ENCODE data around the gene SLC6A9. TPM values are rescaled to one million over a fixed set of nuclear protein-coding genes. Genes with fewer than 3 reads are reported as not detected.

Gene SLC6A9
- total RNA-seq, 6 donors from 2014 or later = 5.6 to 23.1 (median 19.5) TPM

GRCh38 chr1:44008259-44008658 lies 23.0 kb downstream of the SLC6A9 start:
- Histone ChIP-seq H3K36me3 (peaks cover 0 to 4% (median 2%) of the 10 kb centered on the region in 4 donors), H3K9me3 (no peaks in the 10 kb centered on the region), H3K27me3 (no peaks in the 10 kb centered on the region), H3K4me3 (no peak overlapping the region), H3K27ac (no peak overlapping the region), H3K4me1 (peaks cover 0 to 5% (median 2%) of the 10 kb centered on the region in 4 donors)
- TF ChIP-seq POLR2A (IDR thresholded peaks at IDR 0.05) = no peak
- TF ChIP-seq EP300 (IDR thresholded peaks at IDR 0.05) = no peak
- TF ChIP-seq, protein P1, sequence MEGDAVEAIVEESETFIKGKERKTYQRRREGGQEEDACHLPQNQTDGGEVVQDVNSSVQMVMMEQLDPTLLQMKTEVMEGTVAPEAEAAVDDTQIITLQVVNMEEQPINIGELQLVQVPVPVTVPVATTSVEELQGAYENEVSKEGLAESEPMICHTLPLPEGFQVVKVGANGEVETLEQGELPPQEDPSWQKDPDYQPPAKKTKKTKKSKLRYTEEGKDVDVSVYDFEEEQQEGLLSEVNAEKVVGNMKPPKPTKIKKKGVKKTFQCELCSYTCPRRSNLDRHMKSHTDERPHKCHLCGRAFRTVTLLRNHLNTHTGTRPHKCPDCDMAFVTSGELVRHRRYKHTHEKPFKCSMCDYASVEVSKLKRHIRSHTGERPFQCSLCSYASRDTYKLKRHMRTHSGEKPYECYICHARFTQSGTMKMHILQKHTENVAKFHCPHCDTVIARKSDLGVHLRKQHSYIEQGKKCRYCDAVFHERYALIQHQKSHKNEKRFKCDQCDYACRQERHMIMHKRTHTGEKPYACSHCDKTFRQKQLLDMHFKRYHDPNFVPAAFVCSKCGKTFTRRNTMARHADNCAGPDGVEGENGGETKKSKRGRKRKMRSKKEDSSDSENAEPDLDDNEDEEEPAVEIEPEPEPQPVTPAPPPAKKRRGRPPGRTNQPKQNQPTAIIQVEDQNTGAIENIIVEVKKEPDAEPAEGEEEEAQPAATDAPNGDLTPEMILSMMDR (IDR thresholded peaks at IDR 0.05) = no peak
- no peak for TF ChIP-seq POLR2AphosphoS5 (IDR thresholded peaks at IDR 0.05)
- DNase-seq (no peak), ATAC-seq (ENCODE audit: low FRiP score in 2 of 2) (no peak)
- 92 to 97% methylated on average over 12 of the region's 12 CpGs for WGBS, 2 donors

DNA sequence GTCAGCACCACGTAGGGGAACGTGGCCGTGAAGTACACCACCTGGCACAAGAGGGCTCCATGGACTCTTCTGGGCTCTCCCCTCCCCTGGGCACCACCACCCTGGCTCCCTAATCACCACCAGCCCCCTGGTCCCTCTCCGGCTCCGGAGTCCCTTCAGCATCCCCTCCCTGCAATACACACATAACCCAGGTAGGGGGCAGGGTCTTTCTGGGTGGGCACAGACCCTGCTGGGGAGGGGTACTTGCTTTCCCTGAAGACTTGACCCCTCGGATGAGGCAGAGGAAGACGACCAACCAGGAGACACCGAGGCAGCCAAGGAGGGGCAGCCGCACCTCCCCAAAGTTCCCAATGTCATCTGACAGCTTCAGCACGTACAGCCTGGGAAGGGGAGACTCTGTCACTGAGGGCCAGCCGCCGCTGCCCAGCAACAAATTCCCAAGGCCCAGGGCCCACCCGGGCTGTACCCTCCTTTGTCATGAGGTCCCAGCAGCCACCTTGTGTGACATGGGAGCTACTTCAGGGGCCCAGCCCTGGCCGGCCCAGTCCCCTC lies 28.6 kb downstream of the SLC6A9 start:
- no peak for TF ChIP-seq POLR2AphosphoS5 (IDR thresholded peaks at IDR 0.05)
- TF ChIP-seq POLR2A (IDR thresholded peaks at IDR 0.05) = no peak
- TF ChIP-seq, protein P1 (IDR thresholded peaks at IDR 0.05) = no peak
- no peak for TF ChIP-seq EP300 (IDR thresholded peaks at IDR 0.05)
- 84% methylated on average over 9 to 12 of the region's 14 CpGs for WGBS, 2 donors
- Histone ChIP-seq H3K4me1 (peaks cover 0 to 5% (median 2%) of the 10 kb centered on the region in 4 donors), H3K36me3 (peaks cover 0 to 30% (median 14%) of the 10 kb centered on the region in 4 donors), H3K27me3 (no peaks in the 10 kb centered on the region), H3K9me3 (no peaks in the 10 kb centered on the region), H3K27ac (no peak overlapping the region), H3K4me3 (no peak overlapping the region)
- ATAC-seq (ENCODE audit: low FRiP score in 2 of 2) (no peak), DNase-seq (no peak)

- ATAC-seq (ENCODE audit: low FRiP score in 2 of 2) (no peak), DNase-seq (no peak)
- peaks cover 0 to 5% (median 2%) of the 10 kb centered on the region in 4 donors for H3K4me1 ChIP-seq
- no peak overlapping the region for H3K4me3 ChIP-seq
- no peaks in the 10 kb centered on the region for H3K27me3 ChIP-seq
- WGBS, 2 donors = 81 to 86% methylated on average over 6 to 8 of the region's 8 CpGs
- H3K9me3 ChIP-seq = no peaks in the 10 kb centered on the region
- no peak for TF ChIP-seq POLR2A (IDR thresholded peaks at IDR 0.05)
- TF ChIP-seq POLR2AphosphoS5 (IDR thresholded peaks at IDR 0.05) = no peak
- TF ChIP-seq, protein P1 (IDR thresholded peaks at IDR 0.05) = no peak
- TF ChIP-seq EP300 (IDR thresholded peaks at IDR 0.05) = no peak
- H3K27ac ChIP-seq = no peak overlapping the region
- peaks cover 0 to 30% (median 14%) of the 10 kb centered on the region in 4 donors for H3K36me3 ChIP-seq
Measured at GRCh38 chr1:44002165-44002564, 29.1 kb downstream of the SLC6A9 start.

- TF ChIP-seq POLR2A (IDR thresholded peaks at IDR 0.05) (no peak), EP300 (IDR thresholded peaks at IDR 0.05) (no peak), POLR2AphosphoS5 (IDR thresholded peaks at IDR 0.05) (no peak)
- TF ChIP-seq, protein P1 (IDR thresholded peaks at IDR 0.05) = no peak
- DNase-seq = no peak
- no peak overlapping the region for H3K27ac ChIP-seq
- H3K36me3 ChIP-seq = peaks cover 0 to 30% (median 14%) of the 10 kb centered on the region in 4 donors
- no peak for ATAC-seq (ENCODE audit: low FRiP score in 2 of 2)
- H3K4me3 ChIP-seq = no peak overlapping the region
- no peaks in the 10 kb centered on the region for H3K4me1 ChIP-seq
- H3K27me3 ChIP-seq = no peaks in the 10 kb centered on the region
- 86 to 88% methylated on average over 6 to 8 of the region's 8 CpGs for WGBS, 2 donors
- H3K9me3 ChIP-seq = no peaks in the 10 kb centered on the region
Measured at GRCh38 chr1:44000122-44000665, 31.1 kb downstream of the SLC6A9 start.

DNA sequence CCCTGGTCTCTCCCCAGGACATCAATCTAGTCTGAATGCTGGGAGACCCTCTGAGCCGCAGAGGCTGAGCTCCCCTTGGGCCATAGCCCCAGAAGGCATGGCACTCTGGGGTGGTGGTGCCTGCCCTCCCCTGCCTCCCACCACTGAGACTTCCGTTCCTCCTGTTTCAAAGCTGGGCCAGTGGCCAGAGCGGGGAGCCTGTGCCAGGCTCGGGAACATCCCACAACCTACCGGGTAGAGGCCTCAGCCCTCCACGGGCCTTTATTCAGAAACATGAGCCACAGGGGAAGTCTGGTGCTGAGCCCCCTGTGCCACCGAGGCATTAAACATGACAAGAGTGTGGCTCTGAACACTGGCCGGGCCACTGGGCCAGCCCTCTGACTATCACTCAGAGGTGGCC lies 31.8 kb downstream of the SLC6A9 start:
- H3K27me3 ChIP-seq = no peaks in the 10 kb centered on the region
- no peaks in the 10 kb centered on the region for H3K9me3 ChIP-seq
- TF ChIP-seq, protein P1 (IDR thresholded peaks at IDR 0.05) = no peak
- TF ChIP-seq POLR2A (IDR thresholded peaks at IDR 0.05) = no peak
- no peaks in the 10 kb centered on the region for H3K4me1 ChIP-seq
- 81 to 100% methylated on average over 1 to 7 of the region's 8 CpGs for WGBS, 2 donors
- DNase-seq = no peak
- H3K4me3 ChIP-seq = no peak overlapping the region
- H3K27ac ChIP-seq = no peak overlapping the region
- H3K36me3 ChIP-seq = peaks cover 0 to 30% (median 14%) of the 10 kb centered on the region in 4 donors
- ATAC-seq (ENCODE audit: low FRiP score in 2 of 2) = no peak

Measured in upper lobe of left lung (tissue), 6 donors.